Activated naive CD4-positive, alpha-beta T cell (primary cell): ENCODE data around the gene TMEM218.
"Not testable (repeated sequence)": the region's sequence is repeated elsewhere in the genome, so short reads cannot be mapped to it uniquely, and the experiment has no call there.

Experiments used
- DNase-seq, 4 experiments: peaks; one replicate each; lab custom pipeline; 2025; lab: John Stamatoyannopoulos, UW

TMEM218 gene

GRCh38 chr11:125090151-125090550, 21.3 kb downstream of the TMEM218 start:
- DNase-seq, result not testable (repeated sequence)

DNA sequence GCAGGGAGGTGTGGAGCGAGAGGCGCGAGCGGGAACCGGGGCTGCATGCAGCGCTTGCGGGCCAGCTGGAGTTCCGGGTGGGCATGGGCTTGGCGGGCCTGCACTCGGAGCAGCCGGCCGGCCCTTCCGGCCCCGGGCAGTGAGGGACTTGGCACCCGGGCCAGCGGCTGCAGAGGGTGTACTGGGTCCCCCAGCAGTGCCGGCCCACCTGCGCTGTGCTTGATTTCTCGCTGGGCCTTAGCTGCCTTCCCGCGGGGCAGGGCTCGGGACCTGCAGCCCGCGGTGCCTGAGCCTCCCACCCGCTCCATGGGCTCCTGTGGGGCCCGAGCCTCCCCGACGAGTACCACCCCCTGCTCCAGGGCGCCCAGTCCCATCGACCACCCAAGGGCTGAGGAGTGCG, 21.9 kb downstream of the TMEM218 start:
- DNase-seq, result not testable (repeated sequence)

DNA sequence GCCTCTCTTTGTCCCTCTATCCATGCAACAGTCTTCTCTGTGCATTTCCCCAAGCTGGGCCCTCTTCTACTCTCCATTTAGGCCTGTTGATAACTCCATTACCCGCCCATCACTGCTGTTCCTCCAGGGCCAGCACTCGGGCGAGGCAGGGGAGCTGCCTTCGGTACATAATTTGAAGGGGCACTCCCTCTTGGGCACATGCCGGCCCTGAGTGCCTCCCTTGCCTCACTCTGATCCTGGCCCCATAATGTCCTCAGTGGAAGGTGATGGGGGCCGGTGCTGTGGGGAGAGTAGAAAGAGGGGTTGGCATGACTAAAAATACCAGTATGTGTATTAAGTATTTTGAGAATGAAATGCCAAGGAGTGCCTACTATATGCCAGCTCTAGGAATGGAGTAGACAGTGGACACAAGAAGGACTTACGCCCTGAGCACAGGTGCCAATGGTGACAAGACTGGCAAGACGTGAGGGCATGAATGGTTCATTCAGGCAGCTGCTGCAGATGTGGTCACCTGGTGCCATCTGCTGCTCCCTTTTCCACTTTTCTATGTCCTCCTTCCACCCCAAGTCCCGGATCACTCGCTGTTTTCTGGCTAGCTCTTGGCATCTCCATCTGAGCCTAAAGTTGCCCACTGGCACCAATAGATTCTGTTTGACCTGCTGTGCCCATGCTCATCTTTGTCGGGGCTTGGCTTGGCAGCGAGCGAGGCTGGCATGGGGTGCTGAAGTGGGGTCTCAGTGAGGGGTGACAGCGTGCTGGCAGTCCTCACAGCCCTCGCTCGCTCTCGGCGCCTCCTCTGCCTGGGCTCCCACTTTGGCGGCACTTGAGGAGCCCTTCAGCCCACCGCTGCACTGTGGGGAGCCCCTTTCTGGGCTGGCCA, 22.6 kb downstream of the TMEM218 start:
- DNase-seq, result no peak

GRCh38 chr11:125088123-125088522, 23.3 kb downstream of the TMEM218 start:
- no peak for DNase-seq

DNA sequence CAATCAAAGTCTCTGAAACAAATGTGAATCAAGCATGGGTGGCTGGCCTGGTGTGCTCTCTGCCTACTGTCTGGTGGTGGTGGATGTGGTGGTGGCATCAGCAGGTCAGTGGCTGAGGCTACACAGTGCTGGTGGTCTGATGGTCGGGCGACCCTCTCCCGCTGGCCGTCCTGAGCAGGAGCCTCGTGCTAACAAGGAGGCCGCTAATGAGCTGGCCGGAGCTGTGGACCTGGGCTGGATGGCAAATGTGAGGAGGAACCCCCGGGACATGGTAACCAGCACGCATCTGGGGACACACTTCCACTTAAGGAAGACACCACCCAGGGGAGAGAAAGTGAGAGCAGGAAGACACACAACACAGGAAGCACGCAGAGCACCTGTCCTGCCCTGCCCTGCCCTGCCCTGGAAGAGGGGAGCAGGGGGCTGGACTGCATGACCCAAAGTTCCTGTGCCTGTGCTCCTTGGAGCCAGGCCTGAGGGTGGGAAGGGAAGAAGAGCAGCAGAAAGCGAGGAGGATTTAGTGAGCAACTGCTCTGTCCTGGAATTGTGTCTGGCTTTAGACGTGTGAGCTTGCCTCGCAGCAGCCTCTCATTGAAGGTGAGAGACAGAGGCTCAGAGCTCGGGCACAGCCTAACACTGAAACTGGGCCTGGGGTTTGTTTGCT, 24.7 kb downstream of the TMEM218 start:
- DNase-seq, result no peak

DNA sequence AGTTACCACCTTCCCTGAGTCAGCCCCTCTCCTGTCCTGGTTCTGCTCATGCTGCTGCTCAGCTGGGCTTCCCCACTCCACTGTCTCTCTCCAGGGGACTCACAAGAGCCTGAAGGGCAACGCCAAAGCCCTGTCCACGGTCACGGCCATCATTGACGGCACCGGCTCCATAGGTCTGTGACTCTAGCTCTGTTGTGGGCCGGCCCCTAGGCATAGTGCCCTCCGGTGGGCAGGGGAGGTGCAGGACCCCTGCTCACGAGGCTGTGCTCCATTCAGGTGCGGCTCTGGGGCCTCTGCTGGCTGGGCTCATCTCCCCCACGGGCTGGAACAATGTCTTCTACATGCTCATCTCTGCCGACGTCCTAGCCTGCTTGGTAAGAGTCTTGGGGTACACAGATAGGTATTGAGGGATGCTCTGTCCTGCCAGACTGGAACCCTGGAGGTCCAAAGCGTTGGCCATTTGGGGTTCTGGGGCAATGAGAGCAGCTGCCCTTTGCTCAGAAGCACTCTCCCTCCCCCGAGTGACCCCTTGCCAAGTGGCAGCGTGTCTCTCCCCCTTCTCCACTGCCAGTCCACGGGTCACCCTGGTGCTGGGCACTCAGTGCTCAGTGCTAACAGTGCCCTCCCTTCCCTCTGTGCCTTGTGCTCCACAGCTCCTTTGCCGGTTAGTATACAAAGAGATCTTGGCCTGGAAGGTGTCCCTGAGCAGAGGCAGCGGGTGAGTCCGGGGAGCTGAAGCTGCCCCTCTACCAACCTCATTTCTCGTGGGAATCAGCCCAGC, 25.9 kb downstream of the TMEM218 start:
- no peak for DNase-seq

DNA sequence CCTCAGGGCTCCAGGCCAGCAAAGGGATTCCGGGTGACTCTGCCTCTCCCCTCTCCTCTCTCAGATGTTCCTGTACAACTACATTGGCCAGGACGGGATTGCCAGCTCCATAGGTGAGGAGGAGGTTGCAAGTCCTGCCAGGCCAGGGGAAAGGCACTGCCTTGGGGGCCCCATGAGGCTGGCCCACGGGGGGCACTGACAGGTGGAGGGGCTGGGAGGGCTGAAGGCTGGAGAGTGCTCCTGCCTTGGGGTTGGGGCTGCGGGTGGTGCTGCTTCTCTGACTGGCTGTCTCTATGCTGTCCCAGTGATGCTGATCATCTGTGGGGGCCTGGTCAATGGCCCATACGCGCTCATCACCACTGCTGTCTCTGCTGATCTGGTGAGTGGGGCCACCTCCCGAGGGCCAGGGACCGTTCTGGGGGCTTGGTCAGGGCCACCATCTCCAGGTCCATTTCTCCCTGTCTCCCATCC, 26.6 kb downstream of the TMEM218 start:
- no peak for DNase-seq

- DNase-seq, result no peak
Observed at GRCh38 chr11:125084057-125084416, 27.4 kb downstream of the TMEM218 start.

DNA sequence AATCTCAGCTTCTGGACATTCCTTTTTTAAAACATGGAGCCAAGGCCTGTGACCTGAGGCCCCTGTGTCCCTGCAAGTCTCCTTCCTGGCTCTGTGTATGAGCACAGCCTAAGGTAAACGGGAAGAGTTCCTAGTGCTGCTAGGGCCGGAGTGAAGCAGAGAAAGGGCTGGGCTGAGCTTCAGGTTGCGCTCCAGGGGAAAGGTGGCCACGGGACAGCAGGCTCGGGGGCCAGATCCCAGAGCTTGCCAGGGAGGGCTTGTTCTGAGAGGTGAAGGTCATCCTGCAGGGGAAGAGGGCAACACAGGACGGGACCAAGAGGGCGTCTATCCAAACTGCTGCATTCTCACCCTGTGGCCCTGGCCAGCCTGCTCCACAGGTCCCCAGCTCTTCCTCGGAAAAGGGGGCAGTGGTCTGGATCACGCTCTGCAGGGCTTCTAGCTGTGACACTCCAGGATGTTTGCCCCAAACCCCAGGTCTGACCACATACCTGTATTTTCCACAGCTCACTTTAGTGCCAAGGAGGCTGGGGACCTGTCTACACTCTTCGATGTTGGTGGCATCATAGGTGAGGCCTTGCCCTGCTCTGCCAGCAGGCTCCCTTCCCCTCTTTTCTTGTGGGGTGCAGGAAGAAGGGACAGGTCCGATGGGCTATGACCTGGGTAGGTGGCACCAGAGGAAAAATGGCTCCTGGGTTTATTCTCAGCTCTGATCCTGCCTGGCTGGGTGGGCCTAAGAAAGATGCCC, 27.9 kb downstream of the TMEM218 start:
- DNase-seq, result no peak

- no peak for DNase-seq
Observed at GRCh38 chr11:125082611-125083311, 28.7 kb downstream of the TMEM218 start.

DNA sequence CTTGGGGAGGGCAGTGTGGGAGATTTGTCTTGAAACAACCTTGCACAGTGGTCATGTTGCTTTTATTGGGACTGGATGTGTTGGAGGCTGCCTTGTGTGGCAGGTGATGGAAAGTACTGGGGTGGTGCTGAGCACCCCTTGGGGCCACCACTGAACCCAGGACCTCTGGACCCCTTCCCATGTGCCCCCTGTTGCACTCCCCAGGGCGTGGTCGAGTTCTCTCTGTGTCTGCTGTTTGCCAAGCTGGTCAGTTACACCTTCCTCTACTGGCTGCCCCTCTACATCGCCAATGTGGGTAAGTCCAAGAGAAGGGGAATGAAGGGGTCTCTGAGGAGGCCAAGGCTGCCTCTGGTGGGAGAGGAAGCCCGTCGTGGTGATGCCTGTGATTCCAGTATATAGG, 29.4 kb downstream of the TMEM218 start:
- no peak for DNase-seq

DNA sequence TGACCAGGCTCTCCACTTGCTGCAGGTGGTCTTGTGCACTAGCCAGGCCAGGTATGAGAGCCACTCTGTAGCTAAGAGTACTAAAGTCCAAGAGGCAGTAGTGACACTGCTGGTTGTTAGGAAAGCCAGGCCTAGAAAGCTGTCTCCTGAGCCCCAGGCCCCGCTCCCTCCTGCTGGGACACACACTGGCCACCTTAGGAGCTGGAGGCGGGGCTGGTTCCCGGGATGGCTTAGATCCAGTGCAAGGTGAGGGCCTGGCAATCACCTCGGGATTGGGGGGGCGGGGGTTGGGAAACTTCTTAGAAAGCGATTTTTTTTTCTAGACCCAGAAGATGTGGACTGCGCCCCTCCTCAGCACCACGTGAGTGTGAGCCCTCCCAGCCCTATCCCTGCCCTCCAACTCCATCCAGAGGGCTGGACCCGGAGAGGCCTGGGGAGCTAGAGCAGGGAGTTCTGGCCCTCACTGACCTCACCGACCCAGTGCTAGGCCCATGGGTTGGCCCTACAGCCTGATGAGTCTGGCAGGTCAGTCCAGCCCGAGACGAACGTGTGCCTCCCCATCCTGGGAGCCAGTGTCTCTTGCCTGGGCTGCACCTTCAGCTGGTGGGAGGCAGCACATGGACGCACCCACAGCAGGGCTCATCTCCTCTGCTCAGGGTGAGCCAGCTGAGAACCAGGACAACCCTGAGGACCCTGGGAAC, 30.2 kb downstream of the TMEM218 start:
- DNase-seq, result no peak

GRCh38 chr11:125080531-125080911, 30.9 kb downstream of the TMEM218 start:
- DNase-seq, result no peak

GRCh38 chr11:125079878-125080530, 31.4 kb downstream of the TMEM218 start:
- DNase-seq, result no peak

DNA sequence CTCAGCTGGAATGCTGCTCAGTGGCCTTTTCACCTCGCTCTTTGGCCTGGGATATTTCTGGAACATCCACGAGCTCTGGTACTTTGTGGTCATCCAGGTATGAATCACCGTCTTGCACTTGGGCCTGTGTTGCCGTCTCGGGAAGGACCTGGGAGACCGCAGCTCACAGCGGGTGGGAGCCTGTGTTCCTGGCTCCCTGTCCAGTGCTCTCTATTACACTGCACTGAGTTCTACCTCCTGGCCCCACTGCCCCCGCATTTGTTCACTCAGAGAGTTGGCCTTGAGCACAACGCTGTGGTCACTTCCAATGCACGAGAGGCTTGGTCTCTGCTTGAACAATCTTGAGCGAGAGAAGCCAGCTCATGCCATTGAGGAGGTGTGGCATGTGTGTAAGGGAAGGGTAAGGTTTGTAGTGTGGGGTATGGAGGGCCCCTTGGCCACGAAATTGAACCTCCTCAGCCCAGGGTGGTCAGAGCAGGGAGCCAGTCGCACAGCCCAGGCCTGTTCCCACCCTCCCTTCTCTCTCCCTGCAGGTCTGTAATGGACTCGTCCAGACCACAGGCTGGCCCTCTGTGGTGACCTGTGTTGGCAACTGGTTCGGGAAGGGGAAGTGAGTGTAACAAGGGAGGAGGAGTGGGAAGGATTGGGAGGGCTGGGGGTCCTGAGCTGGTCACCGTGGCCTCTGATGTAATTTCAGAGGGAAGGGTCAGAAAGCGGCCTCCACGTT, 32.1 kb downstream of the TMEM218 start:
- no peak for DNase-seq

- no peak for DNase-seq
Observed at GRCh38 chr11:125078516-125079140, 32.8 kb downstream of the TMEM218 start.

DNA sequence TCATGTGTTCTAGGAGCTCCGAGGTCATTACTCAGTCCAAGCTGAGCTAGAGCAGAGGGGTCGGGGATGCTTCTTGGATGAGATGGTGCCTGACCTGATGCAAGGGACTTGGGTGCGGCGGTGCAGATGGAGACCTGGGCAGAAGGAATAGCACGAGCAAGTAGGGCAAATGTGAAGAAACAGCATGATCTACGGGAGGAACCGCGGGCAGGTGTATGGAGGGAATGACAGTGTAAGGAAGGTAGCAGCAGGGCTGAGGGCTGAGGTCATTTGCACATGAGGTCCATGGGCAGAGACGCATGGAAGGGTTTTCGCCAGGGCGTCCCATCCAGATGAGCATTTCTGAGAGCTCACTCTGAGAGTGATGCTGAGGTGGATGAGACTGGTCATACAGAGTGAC, 33.4 kb downstream of the TMEM218 start:
- no peak for DNase-seq

GRCh38 chr11:125076378-125076945, 35.0 kb downstream of the TMEM218 start:
- DNase-seq, result no peak

- no peak for DNase-seq
Observed at GRCh38 chr11:125075900-125076317, 35.5 kb downstream of the TMEM218 start.
